Esophagus squamous epithelium (tissue), 4 donors: Measurements from ENCODE around the gene HMGN3.

Experiments
- POLR2A ChIP-seq, 4 donors: fragments of 450-650 bp; IDR thresholded peaks; one replicate each; pipeline ENCODE4 v1.6.1; 2017; ENCODE audit warnings: antibody characterized with exemption in 4 of 4, mild to moderate bottlenecking in 4 of 4, moderate library complexity in 3 of 4
- TF ChIP-seq, protein P1 (sequence below), 6 experiments: fragments of 450-650 bp in 4 of 6; fragments of 200-600 bp in 2 of 6; sonication (generic) in 2 of 6; IDR thresholded peaks; one replicate each; pipeline ENCODE4 v1.5.1; 2016 to 2019; ENCODE audit warnings: antibody characterized with exemption in 6 of 6, mild to moderate bottlenecking in 4 of 6, moderate library complexity in 4 of 6

DNA sequence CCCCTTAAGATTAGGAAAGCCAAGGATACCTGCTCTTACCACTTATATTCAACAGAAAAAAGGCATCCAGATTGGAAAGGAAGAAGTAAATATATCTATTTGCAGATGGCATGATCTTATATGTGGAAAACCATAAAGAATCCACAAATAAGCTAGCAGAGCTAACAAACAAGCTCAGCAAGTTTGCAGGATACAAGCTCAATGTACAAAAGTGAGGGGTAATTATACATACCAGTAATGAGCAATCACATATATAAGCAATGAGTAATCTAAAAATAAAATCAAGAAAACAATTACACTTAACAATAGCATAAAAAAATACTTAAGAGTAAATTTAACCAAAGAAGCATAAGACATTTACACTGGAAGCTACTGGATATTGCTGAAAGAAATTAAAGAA is 31.6 kb upstream of the HMGN3 start:
- TF ChIP-seq, protein P1, sequence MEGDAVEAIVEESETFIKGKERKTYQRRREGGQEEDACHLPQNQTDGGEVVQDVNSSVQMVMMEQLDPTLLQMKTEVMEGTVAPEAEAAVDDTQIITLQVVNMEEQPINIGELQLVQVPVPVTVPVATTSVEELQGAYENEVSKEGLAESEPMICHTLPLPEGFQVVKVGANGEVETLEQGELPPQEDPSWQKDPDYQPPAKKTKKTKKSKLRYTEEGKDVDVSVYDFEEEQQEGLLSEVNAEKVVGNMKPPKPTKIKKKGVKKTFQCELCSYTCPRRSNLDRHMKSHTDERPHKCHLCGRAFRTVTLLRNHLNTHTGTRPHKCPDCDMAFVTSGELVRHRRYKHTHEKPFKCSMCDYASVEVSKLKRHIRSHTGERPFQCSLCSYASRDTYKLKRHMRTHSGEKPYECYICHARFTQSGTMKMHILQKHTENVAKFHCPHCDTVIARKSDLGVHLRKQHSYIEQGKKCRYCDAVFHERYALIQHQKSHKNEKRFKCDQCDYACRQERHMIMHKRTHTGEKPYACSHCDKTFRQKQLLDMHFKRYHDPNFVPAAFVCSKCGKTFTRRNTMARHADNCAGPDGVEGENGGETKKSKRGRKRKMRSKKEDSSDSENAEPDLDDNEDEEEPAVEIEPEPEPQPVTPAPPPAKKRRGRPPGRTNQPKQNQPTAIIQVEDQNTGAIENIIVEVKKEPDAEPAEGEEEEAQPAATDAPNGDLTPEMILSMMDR (IDR thresholded peaks at IDR 0.05) = no peak
- no peak for TF ChIP-seq POLR2A (IDR thresholded peaks at IDR 0.05)
